COLO668 (cell line): ENCODE measurements around the gene CEP250.
A peak's percentile ranks its signal among the peaks of the same experiment; 100 is the strongest.
"Not testable (repeated sequence)": the region's sequence is repeated elsewhere in the genome, so short reads cannot be mapped to it uniquely, and the experiment has no call there.

ENCODE experiments used
- DNase-seq: peaks from one replicate; lab custom pipeline; 2025; ENCODE audit not compliant: unreplicated experiment; lab: John Stamatoyannopoulos, UW

CEP250 gene

GRCh38 chr20:35456700-35457099, 1.3 kb downstream of the CEP250 start:
- not testable (repeated sequence) for DNase-seq

DNA sequence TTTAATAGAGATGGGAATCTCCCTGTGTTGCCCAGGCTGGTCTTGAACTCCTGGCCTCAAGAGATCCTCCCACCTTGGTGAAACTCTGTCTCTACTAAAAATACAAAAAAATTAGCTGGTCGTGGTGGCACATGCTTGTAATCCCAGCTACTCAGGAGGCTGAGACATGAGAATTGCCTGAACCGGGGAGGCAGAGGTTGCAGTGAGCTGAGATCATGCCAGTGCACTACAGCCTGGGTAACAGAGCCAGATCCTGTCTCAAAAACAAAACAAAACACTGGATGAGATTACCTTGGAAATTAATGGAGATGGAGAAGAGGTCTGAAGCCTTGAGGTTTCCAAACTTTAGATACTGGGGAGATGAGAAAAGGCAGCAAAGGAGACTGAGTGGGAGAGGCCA, 2.1 kb downstream of the CEP250 start:
- not testable (repeated sequence) for DNase-seq

DNA sequence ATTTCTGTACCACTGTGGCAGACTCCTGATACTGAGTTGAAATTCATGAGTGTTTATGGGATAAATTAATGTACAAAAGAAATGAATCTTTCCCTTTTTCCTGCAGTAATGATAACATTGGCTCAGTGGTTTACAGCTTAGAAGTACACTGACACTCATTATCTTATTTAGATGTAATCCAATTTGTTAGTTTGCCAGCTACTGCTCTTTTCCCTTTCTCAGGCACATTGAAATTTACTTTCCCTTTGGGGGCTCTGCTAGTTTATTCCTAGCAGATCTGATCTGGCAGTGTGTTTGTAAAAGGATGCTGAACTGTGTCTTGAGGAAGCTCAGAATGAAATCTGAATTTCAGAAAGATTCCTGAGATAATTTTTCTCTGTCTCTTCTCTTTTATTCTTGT, 3.0 kb downstream of the CEP250 start:
- DNase-seq = no peak

DNA sequence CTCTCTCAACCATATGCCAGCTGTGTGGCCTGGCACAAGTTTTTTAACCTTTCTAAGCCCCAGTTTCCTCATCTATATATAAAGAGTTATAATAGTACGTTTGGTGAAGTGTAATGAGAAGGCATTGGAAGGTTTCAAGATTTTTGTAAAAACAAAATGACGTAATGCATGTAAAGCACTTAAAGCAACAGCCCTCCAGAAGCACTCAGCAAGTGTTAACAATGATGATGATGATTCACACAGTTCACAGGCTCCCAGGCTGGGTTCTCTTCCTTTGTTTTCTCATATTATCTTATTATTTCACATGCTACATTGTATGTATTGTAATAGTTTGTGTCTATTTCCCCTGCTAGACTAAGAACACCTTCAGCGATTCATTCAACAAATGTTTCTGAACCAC, 6.2 kb downstream of the CEP250 start:
- DNase-seq = no peak

- DNase-seq = peak; percentile 63
These were observed 7.0 kb downstream of the CEP250 start for GRCh38 chr20:35462351-35462750.

GRCh38 chr20:35463455-35464300, 8.3 kb downstream of the CEP250 start:
- DNase-seq = peak; percentile 61

- no peak for DNase-seq
These were observed 10.6 kb downstream of the CEP250 start for GRCh38 chr20:35465976-35466375.

DNA sequence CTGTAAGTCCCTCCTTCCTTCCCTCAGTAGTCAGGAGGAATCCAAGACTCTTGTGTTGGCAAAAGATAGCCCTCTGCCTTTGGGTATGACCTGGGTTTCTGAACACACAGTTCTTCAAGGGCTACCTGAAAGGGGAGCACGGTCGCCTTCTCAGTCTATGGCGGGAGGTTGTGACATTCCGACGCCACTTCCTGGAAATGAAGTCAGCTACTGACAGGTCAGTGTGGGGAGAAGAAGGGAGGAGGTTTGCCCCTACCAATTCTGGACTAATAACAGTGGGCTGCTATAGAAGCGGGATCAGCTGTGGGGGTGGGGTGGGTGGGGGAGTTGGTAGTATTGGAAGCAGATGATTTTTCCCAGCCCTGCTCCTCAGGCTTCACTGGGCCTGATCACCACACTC, 11.5 kb downstream of the CEP250 start:
- DNase-seq = no peak

GRCh38 chr20:35467339-35468224, 12.2 kb downstream of the CEP250 start:
- no peak for DNase-seq

GRCh38 chr20:35468671-35469334, 13.4 kb downstream of the CEP250 start:
- DNase-seq = no peak

DNA sequence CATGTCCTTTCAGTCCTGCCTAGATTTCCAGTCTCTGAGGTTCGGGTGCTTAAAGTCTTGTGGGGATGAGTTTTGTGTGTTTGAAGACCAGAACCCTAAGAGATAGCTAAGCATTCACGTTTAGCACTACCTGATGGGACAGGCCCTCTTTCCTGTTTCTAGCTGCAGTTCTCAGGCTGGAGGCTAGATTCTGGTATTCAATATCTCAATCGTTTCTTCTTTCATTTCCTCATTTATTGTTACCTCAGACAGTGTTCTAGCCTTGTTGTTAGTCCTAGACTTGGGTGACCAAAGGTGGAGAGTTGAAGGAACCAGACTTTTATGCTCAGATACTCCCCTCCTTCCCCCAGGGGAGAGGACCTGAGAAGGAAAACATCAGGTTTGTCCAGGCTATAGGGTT, 16.8 kb downstream of the CEP250 start:
- no peak for DNase-seq

DNA sequence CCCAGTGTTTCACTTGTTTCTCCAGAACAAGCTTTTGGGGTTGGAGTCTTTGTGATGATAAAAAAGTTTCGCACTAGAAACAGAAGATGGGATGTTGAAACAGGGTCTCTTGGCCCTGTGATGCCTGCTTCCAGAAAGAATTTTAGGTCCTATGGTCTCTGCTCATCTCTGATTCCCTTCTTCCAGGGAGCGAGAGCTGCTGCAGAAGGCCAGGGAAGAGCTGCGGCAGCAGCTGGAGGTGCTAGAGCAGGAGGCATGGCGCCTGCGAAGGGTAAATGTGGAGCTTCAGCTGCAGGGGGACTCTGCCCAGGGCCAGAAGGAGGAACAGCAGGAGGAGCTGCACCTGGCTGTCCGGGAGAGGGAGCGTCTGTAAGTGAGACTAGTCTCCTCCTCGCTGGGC, 18.3 kb downstream of the CEP250 start:
- no peak for DNase-seq

DNA sequence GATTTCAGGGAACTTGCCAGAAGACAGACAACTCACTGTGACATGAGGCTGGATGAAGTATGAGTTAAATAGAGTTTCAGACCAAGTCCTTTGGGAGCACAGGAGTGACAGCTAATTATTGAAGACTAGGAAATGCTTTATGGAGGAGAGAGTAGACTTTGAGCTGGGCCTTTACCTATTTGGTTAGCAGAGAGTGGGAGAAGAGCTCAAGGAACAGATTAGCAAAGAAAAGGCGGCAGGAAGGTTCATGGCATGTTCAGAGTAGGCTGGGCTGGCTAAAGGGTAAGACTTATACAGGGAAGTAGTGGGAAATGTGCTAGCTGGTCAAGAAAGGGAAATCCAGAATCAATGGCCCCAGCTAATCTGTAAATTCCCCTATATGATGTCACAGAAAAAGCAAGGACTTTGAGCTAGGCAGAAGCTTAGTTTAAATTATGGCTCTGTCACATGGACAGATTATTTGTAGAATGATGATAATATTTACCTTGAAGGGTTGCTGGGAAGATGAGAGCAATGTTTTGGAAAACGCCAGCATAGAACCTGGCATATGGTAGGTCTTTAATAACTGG, 19.0 kb downstream of the CEP250 start:
- DNase-seq = no peak

DNA sequence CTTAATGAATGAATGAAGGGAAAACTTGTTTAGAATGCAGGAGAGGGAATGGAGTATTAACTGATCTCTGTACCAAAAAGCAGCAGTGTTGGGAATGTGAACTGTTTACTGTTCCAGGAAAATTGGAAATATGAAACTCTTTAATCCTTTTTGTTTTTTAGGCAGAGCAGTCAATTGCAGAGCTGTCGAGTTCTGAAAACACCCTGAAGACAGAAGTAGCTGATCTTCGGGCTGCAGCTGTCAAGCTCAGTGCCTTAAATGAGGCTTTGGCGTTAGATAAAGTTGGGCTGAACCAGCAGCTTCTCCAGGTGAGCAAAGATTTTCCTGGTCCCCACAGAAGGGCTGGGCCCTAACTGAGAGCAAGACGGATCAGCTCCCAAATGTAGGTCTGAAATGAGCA, 20.9 kb downstream of the CEP250 start:
- DNase-seq = no peak

GRCh38 chr20:35478804-35479472, 23.5 kb downstream of the CEP250 start:
- no peak for DNase-seq

DNA sequence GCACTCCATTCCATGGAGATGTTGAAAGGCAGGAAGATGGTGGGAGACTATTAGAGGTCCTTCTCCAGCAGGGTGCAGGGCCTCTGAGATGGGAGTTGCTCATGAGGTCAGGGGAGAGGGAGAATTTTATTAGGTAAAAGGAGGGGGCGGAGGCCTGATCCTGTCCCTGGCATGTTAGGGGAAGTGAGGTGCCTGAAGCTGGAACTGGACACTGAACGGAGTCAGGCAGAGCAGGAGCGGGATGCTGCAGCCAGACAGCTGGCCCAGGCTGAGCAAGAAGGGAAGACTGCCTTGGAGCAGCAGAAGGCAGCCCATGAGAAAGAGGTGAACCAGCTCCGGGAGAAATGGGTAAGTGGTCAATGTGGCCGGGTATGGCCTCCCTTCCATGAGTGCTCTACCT, 24.4 kb downstream of the CEP250 start:
- no peak for DNase-seq

DNA sequence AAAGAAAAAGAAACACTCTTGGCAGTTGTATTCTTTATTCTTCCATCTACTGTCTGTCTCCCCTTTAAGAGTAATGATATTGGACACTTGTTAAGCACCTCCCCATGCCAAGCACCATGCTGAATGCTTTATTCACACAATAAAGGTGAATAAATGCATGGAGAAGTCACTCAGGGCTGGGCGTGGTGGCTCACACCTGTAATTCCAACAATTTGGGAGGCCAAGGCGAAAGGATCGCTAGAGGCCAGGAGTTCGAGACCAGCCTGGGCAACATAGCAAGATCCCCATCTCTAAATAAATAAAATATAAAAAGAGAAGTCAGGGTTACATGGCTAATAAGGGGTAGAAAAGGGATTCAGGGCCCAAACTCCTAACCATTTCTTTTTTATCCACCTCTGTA, 32.1 kb downstream of the CEP250 start:
- no peak for DNase-seq

- no peak for DNase-seq
These were observed 34.3 kb downstream of the CEP250 start for GRCh38 chr20:35489717-35490116.

DNA sequence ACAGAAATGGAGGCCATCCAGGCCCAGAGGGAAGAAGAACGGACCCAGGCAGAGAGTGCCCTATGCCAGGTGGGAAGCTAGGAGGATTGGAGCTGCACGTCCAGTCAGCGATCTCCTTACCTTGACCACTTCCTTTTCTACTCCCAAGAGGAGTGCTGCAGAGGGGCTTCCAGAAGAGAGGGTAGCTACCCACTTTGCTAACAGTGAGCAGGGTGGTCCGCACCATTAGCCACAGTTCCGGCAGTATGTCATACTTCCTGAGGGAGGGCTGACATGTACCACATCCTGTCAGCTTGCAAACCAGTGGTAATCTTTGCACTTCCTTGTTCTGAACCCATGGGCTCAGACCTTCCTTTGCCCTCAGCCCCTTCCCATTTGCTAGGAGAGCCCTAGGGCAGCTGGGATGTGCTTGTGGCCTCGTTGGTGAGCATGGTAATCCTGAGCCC, 35.4 kb downstream of the CEP250 start:
- DNase-seq = no peak

DNA sequence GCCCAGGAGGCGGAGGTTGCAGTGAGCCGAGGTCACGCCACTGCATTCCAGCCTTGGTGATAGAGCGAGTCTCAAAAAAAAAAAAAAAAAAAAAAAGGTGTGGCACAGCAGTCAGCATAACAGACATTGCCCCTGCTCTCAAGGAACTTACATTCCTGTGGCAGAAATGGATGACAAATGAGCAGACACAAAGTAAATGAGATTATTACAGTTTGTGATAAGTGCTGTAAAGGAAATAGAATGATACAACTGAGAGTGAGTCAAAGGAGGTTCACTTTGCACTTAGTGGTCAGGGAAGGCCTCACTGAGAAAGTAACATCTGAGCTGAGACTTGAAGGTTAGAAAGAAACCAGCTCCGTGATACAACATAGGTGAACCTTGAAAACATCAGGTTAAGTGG, 36.4 kb downstream of the CEP250 start:
- DNase-seq = no peak

DNA sequence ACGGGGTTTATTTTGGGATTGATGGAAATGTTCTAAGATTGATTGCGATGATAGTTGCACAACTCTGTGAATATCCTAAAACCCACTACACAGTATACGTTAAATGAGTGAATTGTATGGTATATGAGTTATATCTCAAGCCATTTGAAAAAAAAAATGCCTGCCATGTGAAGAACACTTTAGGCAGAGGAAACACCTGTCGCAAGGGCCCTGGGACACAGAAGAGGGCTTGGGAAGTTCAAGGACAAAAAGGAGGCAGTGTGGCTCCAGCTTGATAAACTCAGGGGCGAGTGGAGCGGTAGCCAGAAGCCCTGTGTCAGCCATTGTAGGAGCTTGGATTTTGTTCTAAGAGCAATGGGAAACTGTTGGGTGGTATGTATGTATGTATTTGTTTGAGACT, 37.0 kb downstream of the CEP250 start:
- no peak for DNase-seq
